Measurements from ENCODE around the gene TSFM. TPM values are rescaled to one million over a fixed set of nuclear protein-coding genes. Genes with fewer than 3 reads are reported as not detected.
A peak's percentile ranks its signal among the peaks of the same experiment; 100 is the strongest.

Gene TSFM
- total RNA-seq, 1 experiment from 2014 or later, result 48.7 TPM

GRCh38 chr12:57770734-57771133 is 11.9 kb upstream of the TSFM start (continued):
- no peak for TF ChIP-seq GTF2I (CRISPR knock-in tag; conservative IDR thresholded peaks at IDR 0.05)
- no peak for TF ChIP-seq RORB (CRISPR knock-in tag; IDR thresholded peaks at IDR 0.05)
- no peak for TF ChIP-seq MXD4 (CRISPR knock-in tag; IDR thresholded peaks at IDR 0.05; ENCODE audit: borderline replicate concordance)

GRCh38 chr12:57771236-57771872 is 11.2 kb upstream of the TSFM start:
- Mint-ChIP-seq H3K9me3 (no peaks in the 10 kb centered on the region), H3K27me3 (ENCODE audit: low read depth) (peaks cover 37% of the 10 kb centered on the region), H3K4me1 (peaks cover 16% of the 10 kb centered on the region), H3K27ac (peak overlapping the region; percentile 100), H3K36me3 (peaks cover 23% of the 10 kb centered on the region), H3K4me3 (peak overlapping the region; percentile 97)
- CTCF ChIA-PET, result interaction anchor here (0.7 to 1.5 kb wide), 7 partner anchors 10 to 126 kb away, joined by 3 to 19 read pairs (median 5); partner anchors contain the start of gene TSFM
- no peak for TF ChIP-seq NFYB (CRISPR knock-in tag; conservative IDR thresholded peaks at IDR 0.05; ENCODE audit: low read depth)
- no peak for TF ChIP-seq ESRRA (CRISPR knock-in tag; IDR thresholded peaks at IDR 0.05; ENCODE audit: borderline replicate concordance)
- no peak for TF ChIP-seq E2F5 (CRISPR knock-in tag; IDR thresholded peaks at IDR 0.05)
- TF ChIP-seq ZBTB21 (CRISPR knock-in tag; IDR thresholded peaks at IDR 0.05; ENCODE audit: borderline replicate concordance), result no peak
- no peak for TF ChIP-seq HMGA2 (CRISPR knock-in tag; IDR thresholded peaks at IDR 0.05)
- DNase-seq (ENCODE audit: low spot score) (peak; percentile 93), ATAC-seq (peak; percentile 68)
- POLR2A ChIA-PET, result interaction anchor here (0.7 to 1.0 kb wide), 5 partner anchors 9 to 82 kb away, joined by 3 to 5 read pairs (median 4); partner anchors contain the start of gene CTDSP2

DNA sequence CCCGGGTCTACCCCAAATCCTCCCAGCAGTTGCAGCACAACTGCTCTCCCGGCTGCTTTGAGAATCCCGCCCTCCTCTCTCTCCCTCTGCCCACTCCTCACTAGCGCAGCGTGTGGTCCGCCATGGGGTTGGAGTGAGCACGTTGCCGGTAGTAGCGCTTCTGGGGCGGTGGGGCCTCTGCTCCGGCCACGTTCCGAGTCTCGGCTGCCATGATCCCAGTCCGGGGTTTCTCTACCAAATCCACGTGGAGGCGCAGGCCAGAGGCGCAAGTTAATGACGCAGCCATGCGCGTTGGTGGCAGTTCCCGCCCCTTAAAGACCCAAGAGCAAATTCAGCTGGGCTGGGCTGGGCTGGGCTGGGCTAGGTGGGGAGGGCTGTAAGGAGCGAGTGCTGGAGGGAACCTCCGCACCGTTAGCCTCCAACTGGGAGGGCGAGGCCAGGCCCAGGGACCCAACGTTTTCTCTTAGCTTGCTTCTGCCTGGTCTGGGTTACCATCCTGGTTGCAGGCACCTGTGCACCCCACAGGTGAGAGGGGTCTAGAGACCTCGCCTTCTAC is 10.6 kb upstream of the TSFM start, which contains the start of gene METTL1:
Gene METTL1, minus strand, starts transcription at position 233 of the 556 bp plus-strand sequence. Its CDS starts 22 bp downstream, at position 211.
- POLR2A ChIA-PET, result interaction anchor here (0.7 to 1.0 kb wide), 10 partner anchors 8 to 81 kb away, joined by 3 to 6 read pairs (median 4); partner anchors contain the start of genes CDK4, CTDSP2 and TSPAN31
- peaks cover 23% of the 10 kb centered on the region for H3K36me3 Mint-ChIP-seq
- peaks cover 10% of the 10 kb centered on the region for H3K4me1 Mint-ChIP-seq
- no peak for TF ChIP-seq HMGXB4 (CRISPR knock-in tag; IDR thresholded peaks at IDR 0.05)
- peak; percentile 73; the same call in 1 of the 2 replicates for TF ChIP-seq CREB1 (CRISPR knock-in tag; IDR thresholded peaks at IDR 0.05)
- no peak for TF ChIP-seq TEAD4 (CRISPR knock-in tag; IDR thresholded peaks at IDR 0.05)
- TF ChIP-seq ZNF512 (CRISPR knock-in tag; IDR thresholded peaks at IDR 0.05; ENCODE audit: borderline replicate concordance), result 0 out of 2 replicates have a peak, but pooled peaks have one; percentile 15
- TF ChIP-seq ATF6 (CRISPR knock-in tag; IDR thresholded peaks at IDR 0.05), result no peak
- TF ChIP-seq, protein P1, sequence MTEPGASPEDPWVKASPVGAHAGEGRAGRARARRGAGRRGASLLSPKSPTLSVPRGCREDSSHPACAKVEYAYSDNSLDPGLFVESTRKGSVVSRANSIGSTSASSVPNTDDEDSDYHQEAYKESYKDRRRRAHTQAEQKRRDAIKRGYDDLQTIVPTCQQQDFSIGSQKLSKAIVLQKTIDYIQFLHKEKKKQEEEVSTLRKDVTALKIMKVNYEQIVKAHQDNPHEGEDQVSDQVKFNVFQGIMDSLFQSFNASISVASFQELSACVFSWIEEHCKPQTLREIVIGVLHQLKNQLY (CRISPR knock-in tag; IDR thresholded peaks at IDR 0.05), result no peak
- TF ChIP-seq, protein P2, sequence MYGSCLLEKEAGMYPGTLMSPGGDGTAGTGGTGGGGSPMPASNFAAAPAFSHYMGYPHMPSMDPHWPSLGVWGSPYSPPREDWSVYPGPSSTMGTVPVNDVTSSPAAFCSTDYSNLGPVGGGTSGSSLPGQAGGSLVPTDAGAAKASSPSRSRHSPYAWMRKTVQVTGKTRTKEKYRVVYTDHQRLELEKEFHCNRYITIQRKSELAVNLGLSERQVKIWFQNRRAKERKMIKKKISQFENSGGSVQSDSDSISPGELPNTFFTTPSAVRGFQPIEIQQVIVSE (CRISPR knock-in tag; IDR thresholded peaks at IDR 0.05; ENCODE audit: borderline replicate concordance), result no peak
- TF ChIP-seq TP53 (CRISPR knock-in tag; IDR thresholded peaks at IDR 0.05), result peak; percentile 82
- TF ChIP-seq ETV6 (CRISPR knock-in tag; IDR thresholded peaks at IDR 0.05), result peak; percentile 81; the same call in 1 of the 2 replicates
- TF ChIP-seq JAZF1 (CRISPR knock-in tag; IDR thresholded peaks at IDR 0.05), result no peak
- TF ChIP-seq GTF2I (CRISPR knock-in tag; conservative IDR thresholded peaks at IDR 0.05), result 0 out of 2 replicates have a peak, but pooled peaks have one; percentile 53
- TF ChIP-seq ZNF416 (CRISPR knock-in tag; IDR thresholded peaks at IDR 0.05), result no peak
- TF ChIP-seq NFYB (CRISPR knock-in tag; conservative IDR thresholded peaks at IDR 0.05; ENCODE audit: low read depth), result peak; percentile 26; the same call in 1 of the 2 replicates

More for the DNA sequence above, 10.6 kb upstream of the TSFM start, which contains the start of gene METTL1:
- Mint-ChIP-seq H3K4me3 (peak within 1 kb of the TSS; percentile 97), H3K9me3 (no peaks in the 10 kb centered on the region), H3K27me3 (ENCODE audit: low read depth) (peaks cover 31% of the 10 kb centered on the region), H3K27ac (peak within 1 kb of the TSS; percentile 100)
- ATAC-seq (peak; percentile 89), DNase-seq (ENCODE audit: low spot score) (peak; percentile 97)
- CTCF ChIA-PET, result interaction anchor here (0.6 to 1.5 kb wide), 11 partner anchors 9 to 1088 kb away, joined by 3 to 19 read pairs (median 3); partner anchors contain the start of gene TSFM
